H9 (cell line): Measurements from ENCODE around the gene DPH6. TPM values are rescaled to one million over a fixed set of nuclear protein-coding genes. Genes with fewer than 3 reads are reported as not detected.

Experiments
- DNase-seq: peaks from one replicate; pipeline ENCODE4 v3.0.0-alpha.2; 2017
- H2AFZ ChIP-seq: one replicate; pipeline ENCODE4 v1.6.1; 2013; ENCODE audit warnings: mild to moderate bottlenecking, low read length, control low read depth, moderate library complexity
- H2AK5ac ChIP-seq: 2 replicates; pipeline ENCODE4 v1.6.1; 2013; ENCODE audit warnings: low read length, control low read depth, mixed read lengths; ENCODE audit not compliant: insufficient read length
- H2BK120ac ChIP-seq: one replicate; pipeline ENCODE4 v1.6.1; 2013; ENCODE audit warnings: low read depth, mild to moderate bottlenecking, low read length, control low read depth, inconsistent platforms; ENCODE audit not compliant: poor library complexity, severe bottlenecking
- H2BK12ac ChIP-seq: 2 replicates; pipeline ENCODE4 v1.6.1; 2013; ENCODE audit warnings: low read length, control low read depth, mixed read lengths, low read depth; ENCODE audit not compliant: insufficient read length
- H2BK15ac ChIP-seq: 2 replicates; pipeline ENCODE4 v1.6.1; 2013; ENCODE audit warnings: low read depth, low read length, control low read depth
- H2BK20ac ChIP-seq: one replicate; pipeline ENCODE4 v1.6.1; 2013; ENCODE audit warnings: low read depth, mild to moderate bottlenecking, low read length, control low read depth, inconsistent platforms; ENCODE audit not compliant: poor library complexity, severe bottlenecking
- H2BK5ac ChIP-seq: 2 replicates; pipeline ENCODE4 v1.6.1; 2013; ENCODE audit warnings: low read length, control low read depth, mixed read lengths; ENCODE audit not compliant: insufficient read length
- H3K14ac ChIP-seq: 2 replicates; pipeline ENCODE4 v1.6.1; 2013; ENCODE audit warnings: low read length, control low read depth; ENCODE audit not compliant: insufficient read depth
- H3K18ac ChIP-seq: 2 replicates; pipeline ENCODE4 v1.6.1; 2013; ENCODE audit warnings: low read depth, mild to moderate bottlenecking, mixed read lengths, low read length, control low read depth; ENCODE audit not compliant: insufficient read length
- H3K23ac ChIP-seq: 2 replicates; pipeline ENCODE4 v1.6.1; 2013; ENCODE audit warnings: low read length, control low read depth, mixed read lengths, low read depth; ENCODE audit not compliant: insufficient read length
- H3K23me2 ChIP-seq: 2 replicates; pipeline ENCODE4 v1.6.1; 2013; ENCODE audit warnings: low read depth, mild to moderate bottlenecking, mixed read lengths, low read length, control low read depth; ENCODE audit not compliant: insufficient read length, poor library complexity, severe bottlenecking
- H3K27ac ChIP-seq: 2 replicates; pipeline ENCODE4 v1.5.1; 2013; ENCODE audit warnings: low read length, control low read depth, mixed read lengths, low read depth; ENCODE audit not compliant: insufficient read length
- H3K27me3 ChIP-seq: 2 replicates; pipeline ENCODE4 v1.6.1; 2013; ENCODE audit warnings: low read length, control low read depth, inconsistent platforms; ENCODE audit not compliant: insufficient read depth
- H3K4ac ChIP-seq: 2 replicates; pipeline ENCODE4 v1.6.1; 2013; ENCODE audit warnings: low read depth, mild to moderate bottlenecking, control low read depth, inconsistent platforms, low read length, moderate library complexity
- H3K4me1 ChIP-seq: 2 replicates; pipeline ENCODE4 v1.6.1; 2013; ENCODE audit warnings: low read length, control low read depth, inconsistent platforms; ENCODE audit not compliant: insufficient read depth
- H3K4me2 ChIP-seq: 2 replicates; pipeline ENCODE4 v1.6.1; 2013; ENCODE audit warnings: low read length, control low read depth, mixed read lengths; ENCODE audit not compliant: insufficient read length, insufficient read depth
- H3K56ac ChIP-seq: 2 replicates; pipeline ENCODE4 v1.6.1; 2013; ENCODE audit warnings: low read depth, mild to moderate bottlenecking, mixed read lengths, low read length, control low read depth; ENCODE audit not compliant: insufficient read length
- H3K79me1 ChIP-seq: 2 replicates; pipeline ENCODE4 v1.6.1; 2013; ENCODE audit warnings: low read depth, mild to moderate bottlenecking, moderate library complexity, low read length, control low read depth, inconsistent platforms; ENCODE audit not compliant: insufficient read depth, poor library complexity, severe bottlenecking
- H3K79me2 ChIP-seq: 2 replicates; pipeline ENCODE4 v1.6.1; 2013; ENCODE audit warnings: low read length, control low read depth, inconsistent platforms; ENCODE audit not compliant: insufficient read depth
- H3K9ac ChIP-seq: 2 replicates; pipeline ENCODE4 v1.6.1; 2013; ENCODE audit warnings: low read length, control low read depth, mixed read lengths; ENCODE audit not compliant: insufficient read length; ENCODE audit errors: extremely low read depth
- H3K9me3 ChIP-seq: one replicate; pipeline ENCODE4 v1.6.1; 2013; ENCODE audit warnings: low read depth, low read length, inconsistent platforms; ENCODE audit not compliant: control insufficient read depth
- H3T11ph ChIP-seq: one replicate; pipeline ENCODE4 v1.6.1; 2013; ENCODE audit warnings: mild to moderate bottlenecking, low read length, control low read depth, inconsistent platforms
- H4K20me1 ChIP-seq: one replicate; pipeline ENCODE4 v1.6.1; 2013; ENCODE audit not compliant: control insufficient read depth, insufficient read length, insufficient read depth
- H4K5ac ChIP-seq: 2 replicates; pipeline ENCODE4 v1.6.1; 2013; ENCODE audit warnings: low read depth, mild to moderate bottlenecking, mixed read lengths, low read length, control low read depth; ENCODE audit not compliant: insufficient read length
- H4K8ac ChIP-seq: replicated peaks from 2 replicates; pipeline ENCODE4 v1.6.1; 2013; ENCODE audit warnings: low read length, control low read depth, mixed read lengths, low read depth; ENCODE audit not compliant: insufficient read length
- H4K91ac ChIP-seq: 2 replicates; pipeline ENCODE4 v1.6.1; 2013; ENCODE audit warnings: low read depth, mild to moderate bottlenecking, moderate library complexity, mixed read lengths, low read length, control low read depth; ENCODE audit not compliant: insufficient read length
- H3K27ac Mint-ChIP-seq, 3 experiments: 2 replicates in 2 of 3; 3 replicates in 1 of 3; pipeline ENCODE4 v1.8.0; 2020 to 2021; ENCODE audit warnings: mixed read lengths in 3 of 3, mild to moderate bottlenecking in 1 of 3, moderate library complexity in 1 of 3
- H3K27me3 Mint-ChIP-seq: 2 replicates; pipeline ENCODE4 v1.8.0; 2021; ENCODE audit warnings: low read depth, mild to moderate bottlenecking, moderate library complexity, mixed read lengths
- H3K36me3 Mint-ChIP-seq, 3 experiments: 2 replicates in 2 of 3; 3 replicates in 1 of 3; pipeline ENCODE4 v1.8.0; 2020 to 2021; ENCODE audit warnings: low read depth in 3 of 3, mixed read lengths in 3 of 3; ENCODE audit not compliant: insufficient read depth in 1 of 3
- H3K4me1 Mint-ChIP-seq, 2 experiments: 2 replicates each; pipeline ENCODE4 v1.8.0; 2020; ENCODE audit warnings: mixed read lengths in 2 of 2
- H3K4me3 Mint-ChIP-seq, 2 experiments: 2 replicates in 1 of 2; 3 replicates in 1 of 2; pipeline ENCODE4 v1.8.0; 2020 to 2021; ENCODE audit warnings: mild to moderate bottlenecking in 2 of 2, mixed read lengths in 2 of 2, moderate library complexity in 1 of 2
- H3K9me3 Mint-ChIP-seq, 2 experiments: 2 replicates in 1 of 2; 3 replicates in 1 of 2; pipeline ENCODE4 v1.8.0; 2020; ENCODE audit warnings: mild to moderate bottlenecking in 2 of 2, mixed read lengths in 2 of 2, moderate library complexity in 1 of 2
- WGBS: extraction: QIAGEN DNeasy Blood & Tissue Kit; methylation state at CpG from one replicate; pipeline ENCODE4 v1.1.7; 2013; ENCODE audit warnings: missing lambda C conversion rate, low lambda C conversion rate, mixed read lengths; ENCODE audit not compliant: insufficient read length; ENCODE audit errors: extremely low coverage; 5-methylcytosine and 5-hydroxymethylcytosine counted together
- total RNA-seq: library from RNA; stranded (reverse); gene quantifications from 2 replicates; pipeline ENCODE4 v1.2.1, GENCODE V29; 2021
- TF ChIP-seq, protein P1 (sequence below): fragments of 200-600 bp; sonication (generic); conservative IDR thresholded peaks from 3 replicates; pipeline ENCODE4 v1.8.0; 2021; ENCODE audit warnings: antibody characterized with exemption, mild to moderate bottlenecking

DPH6 gene
- total RNA-seq, 1 experiment from 2014 or later: 42.0 TPM

DNA sequence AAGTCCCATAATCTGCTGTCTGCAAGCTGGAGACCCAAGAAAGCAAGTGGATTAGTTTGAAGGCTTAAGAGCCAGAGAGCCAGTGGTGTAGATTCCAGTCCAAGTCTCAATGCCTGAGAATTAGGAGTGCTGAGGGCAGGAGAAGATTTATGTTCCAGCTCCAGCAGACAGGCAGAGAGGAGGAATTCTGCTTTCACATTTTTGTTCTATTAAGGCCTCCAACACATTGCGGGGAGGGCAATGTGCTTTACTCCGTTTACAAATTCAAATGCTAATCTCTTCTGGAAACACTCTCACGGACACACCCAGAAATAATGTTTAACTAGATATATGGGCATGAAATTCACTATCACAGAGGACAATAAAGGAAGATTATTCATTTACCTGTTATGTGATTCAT is 54.0 kb downstream of the DPH6 start:
- Histone ChIP-seq H4K91ac (no peak overlapping the region), H3K27me3 (no peaks in the 10 kb centered on the region), H2BK120ac (no peak overlapping the region), H3K23me2 (no peaks in the 10 kb centered on the region), H3K27ac (no peak overlapping the region), H2BK12ac (no peak overlapping the region), H2BK20ac (no peak overlapping the region), H3K4ac (no peak overlapping the region), H4K20me1 (no peaks in the 10 kb centered on the region), H3K4me2 (no peak overlapping the region), H3K79me2 (no peaks in the 10 kb centered on the region), H4K5ac (no peak overlapping the region), H3K18ac (no peak overlapping the region), H4K8ac (no peak overlapping the region), H2AFZ (no peak overlapping the region), H3K56ac (no peak overlapping the region), H2BK15ac (no peak overlapping the region), H3T11ph (no peak overlapping the region), H3K9me3 (peaks cover 5% of the 10 kb centered on the region), H2AK5ac (no peak overlapping the region), H3K9ac (no peak overlapping the region), H2BK5ac (no peak overlapping the region), H3K4me1 (no peaks in the 10 kb centered on the region), H3K23ac (no peak overlapping the region), H3K14ac (no peak overlapping the region), H3K79me1 (no peaks in the 10 kb centered on the region)
- TF ChIP-seq, protein P1, sequence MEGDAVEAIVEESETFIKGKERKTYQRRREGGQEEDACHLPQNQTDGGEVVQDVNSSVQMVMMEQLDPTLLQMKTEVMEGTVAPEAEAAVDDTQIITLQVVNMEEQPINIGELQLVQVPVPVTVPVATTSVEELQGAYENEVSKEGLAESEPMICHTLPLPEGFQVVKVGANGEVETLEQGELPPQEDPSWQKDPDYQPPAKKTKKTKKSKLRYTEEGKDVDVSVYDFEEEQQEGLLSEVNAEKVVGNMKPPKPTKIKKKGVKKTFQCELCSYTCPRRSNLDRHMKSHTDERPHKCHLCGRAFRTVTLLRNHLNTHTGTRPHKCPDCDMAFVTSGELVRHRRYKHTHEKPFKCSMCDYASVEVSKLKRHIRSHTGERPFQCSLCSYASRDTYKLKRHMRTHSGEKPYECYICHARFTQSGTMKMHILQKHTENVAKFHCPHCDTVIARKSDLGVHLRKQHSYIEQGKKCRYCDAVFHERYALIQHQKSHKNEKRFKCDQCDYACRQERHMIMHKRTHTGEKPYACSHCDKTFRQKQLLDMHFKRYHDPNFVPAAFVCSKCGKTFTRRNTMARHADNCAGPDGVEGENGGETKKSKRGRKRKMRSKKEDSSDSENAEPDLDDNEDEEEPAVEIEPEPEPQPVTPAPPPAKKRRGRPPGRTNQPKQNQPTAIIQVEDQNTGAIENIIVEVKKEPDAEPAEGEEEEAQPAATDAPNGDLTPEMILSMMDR: no peak
- WGBS: no CpG with 5 or more reads among the region's 3 CpGs
- H3K4me1 Mint-ChIP-seq: peaks cover 0 to 4% of the 10 kb centered on the region in 2 experiments; a peak in 3 of 4 replicates
- no peak overlapping the region for H3K4me3 Mint-ChIP-seq
- H3K36me3 Mint-ChIP-seq: peaks cover 16 to 37% (median 28%) of the 10 kb centered on the region in 3 experiments
- no peak for DNase-seq
- no peaks in the 10 kb centered on the region for H3K27me3 Mint-ChIP-seq
- H3K9me3 Mint-ChIP-seq: peaks cover 18 to 22% of the 10 kb centered on the region in 2 experiments
- H3K27ac Mint-ChIP-seq: no peak overlapping the region
